Astrocyte of the hippocampus (primary cell): ENCODE data around the gene CLSTN3.
"Not testable (repeated sequence)": the region's sequence is repeated elsewhere in the genome, so short reads cannot be mapped to it uniquely, and the experiment has no call there.

ENCODE experiments used
- DNase-seq: peaks from one replicate; pipeline ENCODE4 v3.0.0; 2011; ENCODE audit warnings: low read depth, low spot score

The CLSTN3 gene

GRCh38 chr12:7103837-7104584, 26.2 kb upstream of the CLSTN3 start:
- no peak for DNase-seq

DNA sequence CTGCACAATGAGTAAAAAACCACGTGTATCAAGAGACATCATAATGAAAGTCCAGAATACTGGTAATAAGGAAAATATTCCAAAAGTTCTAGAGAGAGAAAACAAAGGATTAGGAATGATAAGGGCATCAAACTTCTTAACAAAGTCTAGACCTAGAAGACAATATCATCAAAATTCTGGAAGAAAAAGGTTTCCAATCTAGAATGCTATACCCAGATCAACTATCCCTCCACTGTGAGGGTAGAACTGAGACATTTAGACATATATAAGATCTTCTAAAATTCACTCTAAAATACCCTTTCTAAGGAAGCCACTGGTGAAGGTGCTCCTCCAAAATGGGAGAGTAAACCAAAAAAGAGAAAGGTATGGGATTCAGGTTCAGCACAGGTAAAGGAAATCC, 24.1 kb upstream of the CLSTN3 start:
- DNase-seq = no peak

- DNase-seq = not testable (repeated sequence)
These were observed 23.0 kb upstream of the CLSTN3 start for GRCh38 chr12:7107181-7107580.

- no peak for DNase-seq
These were observed 22.6 kb upstream of the CLSTN3 start for GRCh38 chr12:7107636-7108002.

DNA sequence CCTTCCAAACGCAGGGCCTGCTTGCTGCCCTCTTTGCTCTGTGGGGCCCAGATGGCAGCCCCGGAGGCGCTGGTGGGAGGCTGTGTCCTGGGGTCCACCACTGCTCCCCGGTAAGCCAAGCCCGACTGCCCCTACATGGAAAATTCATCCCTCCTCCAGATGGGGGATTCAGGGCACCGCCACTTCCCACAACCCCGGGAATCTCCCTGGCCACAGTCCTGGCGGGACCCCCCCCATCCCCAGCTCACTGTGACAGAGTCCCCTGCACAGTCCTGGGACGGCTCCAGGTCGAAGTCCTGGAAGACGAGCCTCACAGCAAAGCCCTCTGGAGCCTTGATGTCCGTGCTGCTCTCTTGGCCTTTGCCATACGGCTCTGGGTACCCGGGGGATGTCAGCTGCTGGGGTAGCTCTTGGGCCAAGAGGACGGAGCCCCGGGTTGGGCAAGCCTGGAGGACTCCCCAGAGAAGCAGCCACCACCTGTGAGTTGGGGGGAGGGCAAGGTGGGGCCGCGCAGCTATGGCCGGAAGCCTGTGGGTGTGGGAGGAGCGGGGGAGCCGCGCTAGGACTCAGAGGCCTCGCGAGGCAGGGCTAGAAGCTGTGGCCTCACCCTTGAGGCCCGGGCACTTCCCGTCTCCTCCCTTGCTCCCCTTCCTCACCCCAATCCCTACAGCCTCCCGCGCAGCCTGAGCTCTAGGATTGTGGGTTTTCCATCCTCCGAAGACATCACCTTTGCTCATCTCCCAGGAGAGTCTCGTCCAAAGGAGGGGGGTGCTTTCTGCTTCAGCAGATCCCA, 22.0 kb upstream of the CLSTN3 start:
- DNase-seq = peak; percentile 86

DNA sequence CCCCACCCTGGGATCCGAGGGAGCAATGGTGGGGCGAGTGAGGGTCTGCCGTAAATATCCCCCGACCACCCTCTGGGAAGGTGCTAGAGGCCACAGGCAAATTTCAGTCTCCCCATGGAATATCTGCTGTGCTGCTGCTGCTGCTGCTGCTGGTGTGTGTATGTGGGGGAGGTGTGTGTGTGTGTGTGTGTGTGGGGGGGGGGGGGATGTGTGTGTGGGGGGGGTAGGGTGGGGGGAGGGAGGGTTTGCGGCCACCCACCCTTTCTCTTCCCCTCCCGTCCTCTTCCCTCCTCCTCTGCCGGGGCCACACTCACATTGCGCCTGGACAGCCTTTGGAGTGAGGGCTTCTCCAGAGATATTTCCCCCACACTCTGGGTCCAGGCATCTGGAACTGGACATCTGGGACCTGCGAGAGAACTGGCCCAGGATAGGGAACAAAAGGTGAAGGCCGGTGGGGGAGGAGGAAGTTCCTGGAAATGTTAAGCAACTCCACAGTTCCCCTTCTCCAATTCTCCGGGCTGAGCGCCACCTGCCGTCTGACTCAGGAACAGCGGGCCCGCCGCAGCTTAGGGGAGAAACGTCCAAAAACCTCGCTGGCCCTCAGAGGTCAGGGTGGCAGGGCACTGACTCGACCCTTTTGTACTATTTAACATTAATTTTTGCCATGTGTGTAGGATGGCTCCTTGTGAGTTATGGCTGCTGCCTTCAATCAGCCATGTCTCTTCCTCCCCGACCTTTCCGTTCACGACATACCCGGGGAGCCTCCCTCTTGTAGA, 21.2 kb upstream of the CLSTN3 start, which contains the start of gene C1RL:
Gene C1RL (minus strand): TSS at position 419 of the 776 bp plus-strand sequence. CDS start 34 bp downstream, at position 385.
- peak; percentile 90 for DNase-seq

DNA sequence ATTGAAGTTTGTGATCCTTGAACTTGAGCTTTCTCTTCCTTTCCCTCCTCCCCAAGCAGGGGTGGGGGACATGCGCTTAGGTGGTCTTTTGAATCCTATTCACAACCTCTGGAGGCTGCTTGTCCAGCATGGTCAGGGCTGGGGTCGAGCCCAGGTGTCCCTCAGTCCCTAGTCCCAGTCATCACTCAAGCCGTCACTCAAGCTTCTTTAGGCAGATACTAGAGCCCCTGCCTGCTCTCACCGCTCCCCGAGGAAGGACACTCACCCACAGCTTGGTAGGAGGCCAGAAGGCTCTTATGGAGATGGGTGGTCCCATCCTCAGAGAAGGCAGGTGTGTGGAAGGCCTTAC, 20.6 kb upstream of the CLSTN3 start:
- no peak for DNase-seq

DNA sequence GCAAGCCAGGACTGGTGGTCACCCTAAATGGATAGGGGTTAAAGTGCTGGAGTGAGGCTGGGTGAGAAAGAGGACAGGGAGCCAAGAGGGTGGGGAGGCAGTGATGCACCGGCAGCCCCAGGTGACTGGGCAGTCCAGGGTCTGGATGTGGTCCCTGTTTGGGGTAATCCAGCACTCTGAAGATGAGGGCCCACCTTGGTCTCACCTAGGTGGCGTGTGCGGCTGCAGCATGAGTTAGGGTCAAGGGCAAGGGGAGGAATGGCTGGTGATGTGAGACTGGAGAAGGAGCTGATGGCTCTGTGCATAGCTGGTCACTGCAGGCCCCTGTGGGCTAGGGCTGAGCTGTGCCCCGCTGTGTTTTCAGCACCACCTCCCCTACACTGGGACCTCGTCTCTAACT, 19.5 kb upstream of the CLSTN3 start:
- no peak for DNase-seq

DNA sequence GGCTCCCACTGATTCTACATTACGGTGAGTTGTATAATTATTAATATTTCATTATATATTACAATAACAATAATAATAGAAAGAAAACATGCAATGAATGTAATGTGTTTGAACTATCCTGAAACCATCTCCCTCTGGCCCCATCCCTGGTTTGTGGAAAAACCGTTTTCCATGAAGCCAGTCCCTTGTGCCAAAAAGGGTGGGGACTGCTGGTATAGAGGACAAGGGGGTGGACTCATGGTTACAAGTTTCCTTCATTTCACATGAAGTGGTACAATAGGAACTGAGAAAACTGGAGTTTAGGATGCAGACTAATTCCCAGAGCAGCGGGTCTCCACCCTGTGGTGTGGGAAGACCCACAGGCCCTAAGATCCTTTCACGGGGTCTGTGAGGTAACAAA, 18.1 kb upstream of the CLSTN3 start:
- no peak for DNase-seq

- DNase-seq = peak; percentile 57
These were observed 16.7 kb upstream of the CLSTN3 start for GRCh38 chr12:7113389-7113871.

DNA sequence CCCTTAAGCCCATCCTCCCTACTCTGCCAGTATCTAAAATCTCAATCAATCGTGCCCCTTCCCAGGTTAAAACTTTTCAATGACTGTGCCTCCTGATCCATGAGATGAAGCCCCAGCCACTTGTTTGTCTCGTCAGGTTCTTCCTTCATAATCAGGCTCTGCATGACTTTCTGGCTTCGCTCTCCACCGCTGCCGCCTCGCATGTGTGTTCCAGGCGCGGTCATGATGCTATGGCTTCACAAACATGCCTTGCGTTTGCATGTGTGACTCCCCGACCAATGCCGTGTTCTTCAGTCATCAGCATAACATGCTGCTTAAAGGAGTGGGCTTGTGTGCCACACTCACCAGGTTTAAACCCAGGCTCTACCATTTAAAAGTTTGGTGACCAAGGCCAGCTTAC, 16.2 kb upstream of the CLSTN3 start:
- no peak for DNase-seq

GRCh38 chr12:7114851-7115250, 15.3 kb upstream of the CLSTN3 start:
- no peak for DNase-seq

- no peak for DNase-seq
These were observed 14.0 kb upstream of the CLSTN3 start for GRCh38 chr12:7116196-7116595.

DNA sequence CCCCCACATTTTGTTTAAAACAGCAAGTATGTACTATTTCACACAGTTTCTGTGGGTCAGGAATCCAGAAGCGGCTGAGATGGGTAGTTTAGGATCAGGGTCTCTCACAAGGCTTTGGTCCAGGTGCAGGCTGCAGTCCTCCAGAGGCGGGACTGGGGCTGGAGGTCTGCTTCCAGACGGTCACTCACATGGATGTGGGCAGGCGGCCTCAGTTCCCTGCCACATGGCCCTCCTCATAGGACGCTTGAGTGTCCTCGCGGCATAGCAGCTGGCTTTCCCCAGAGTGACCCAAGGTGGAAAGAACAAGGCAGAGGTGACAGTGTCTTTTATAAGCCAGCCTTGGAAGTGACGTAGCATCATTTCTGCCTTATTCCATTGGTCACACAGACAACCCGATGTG, 13.3 kb upstream of the CLSTN3 start:
- DNase-seq = no peak

DNA sequence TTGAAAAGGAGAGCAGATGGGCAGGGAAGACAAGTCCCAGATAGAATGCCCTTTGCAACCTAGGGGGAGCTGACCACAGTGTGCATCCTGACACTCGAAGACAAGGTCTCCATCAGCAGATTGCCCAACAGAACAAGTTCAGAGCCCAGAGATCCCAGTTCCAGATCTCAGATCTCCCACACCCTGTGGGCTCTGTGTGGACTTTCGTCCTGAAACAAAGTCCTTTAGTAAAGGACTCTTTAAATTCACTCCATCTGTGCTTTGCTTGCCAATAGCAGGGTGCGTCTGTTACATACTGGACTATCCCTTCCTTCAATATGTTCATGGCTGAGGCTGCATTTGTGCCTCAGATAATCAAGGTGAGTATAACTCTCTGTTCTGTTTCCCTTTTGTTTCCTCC, 12.5 kb upstream of the CLSTN3 start:
- no peak for DNase-seq

DNA sequence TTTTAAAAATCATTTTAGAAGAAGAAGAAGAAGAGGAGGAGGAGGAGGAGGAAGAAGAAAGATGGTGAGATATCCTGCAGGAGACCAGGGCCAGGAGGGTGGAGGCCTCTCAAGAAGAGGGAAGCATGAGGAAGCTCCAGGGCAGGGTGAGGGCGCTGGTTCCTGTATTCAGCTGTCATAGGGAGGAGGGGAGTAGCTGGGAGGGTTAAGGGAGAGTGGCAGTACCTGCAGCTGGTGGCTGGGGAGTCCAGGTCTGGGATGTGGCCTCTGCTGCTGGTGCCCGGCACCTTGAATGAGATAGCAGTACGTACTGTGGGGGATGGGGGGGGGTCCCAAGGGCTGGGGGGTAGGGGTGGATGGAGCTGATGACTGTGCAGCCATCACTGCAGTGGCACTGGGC, 11.3 kb upstream of the CLSTN3 start:
- DNase-seq = no peak

GRCh38 chr12:7120166-7120565, 10.0 kb upstream of the CLSTN3 start:
- no peak for DNase-seq

DNA sequence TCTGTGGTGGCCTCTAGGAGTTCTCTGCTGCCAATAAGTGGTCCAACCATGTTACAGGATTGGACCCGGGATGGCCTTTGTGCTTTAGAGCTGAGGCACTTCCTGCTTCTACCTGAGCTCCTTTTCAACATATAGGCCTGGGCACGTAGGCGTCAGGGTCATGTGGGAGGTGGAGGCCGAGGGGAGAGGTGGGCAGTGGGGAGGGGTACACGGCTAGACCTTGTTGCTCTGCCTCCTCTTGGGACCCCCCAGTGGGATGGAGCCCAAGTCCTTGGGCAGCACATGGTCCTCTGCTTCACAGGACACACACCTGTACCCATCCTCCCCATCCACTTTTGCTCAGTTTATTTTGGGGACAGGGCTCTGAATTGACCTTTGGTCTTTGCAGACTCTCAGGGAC, 8.8 kb upstream of the CLSTN3 start:
- no peak for DNase-seq

DNA sequence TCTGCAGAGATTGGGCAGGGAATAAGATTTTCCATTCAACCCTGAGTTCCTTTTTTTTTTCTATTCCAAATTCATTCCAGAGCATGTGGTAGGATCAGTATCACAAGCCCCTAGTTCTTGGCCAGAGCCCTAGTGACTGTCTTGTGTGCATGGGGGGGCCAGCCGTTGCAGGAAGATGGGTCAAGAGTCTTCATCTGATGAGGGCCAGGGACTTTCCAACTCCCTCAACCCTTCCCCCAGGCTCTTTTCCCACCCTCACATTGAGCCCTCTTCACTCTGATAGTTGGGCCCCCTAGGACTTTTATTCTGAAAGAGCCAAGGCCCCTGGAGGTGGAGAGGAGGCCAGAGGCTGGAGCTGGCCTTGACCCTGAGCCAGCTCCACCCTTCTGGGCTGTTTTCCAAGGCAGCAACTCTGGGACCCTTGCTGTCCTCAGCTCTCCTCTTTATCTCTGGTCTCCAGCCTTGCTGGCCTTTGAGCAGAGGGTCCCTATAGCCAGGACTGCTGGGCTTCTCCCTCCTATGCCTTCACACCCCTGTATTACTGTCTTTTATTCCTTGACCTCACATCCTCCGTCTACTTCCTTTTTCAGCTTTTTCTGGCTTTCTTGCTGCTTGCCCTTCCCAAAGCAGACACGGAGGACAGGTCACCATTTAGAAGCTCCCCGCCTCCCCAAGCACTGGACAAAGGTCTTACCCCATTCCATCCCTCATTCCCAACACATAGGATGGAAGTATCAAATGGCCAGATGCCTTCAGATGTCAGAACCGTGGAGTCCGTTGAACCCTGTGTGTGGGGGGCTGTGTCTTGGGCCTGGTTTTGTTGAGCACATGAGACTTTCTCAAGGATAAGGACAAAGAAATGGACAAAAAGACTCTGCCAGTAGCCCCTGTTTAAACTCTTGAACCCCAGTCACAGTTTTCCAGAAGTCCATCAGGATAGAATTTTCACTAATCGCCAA, 7.1 kb upstream of the CLSTN3 start:
- DNase-seq = no peak

DNA sequence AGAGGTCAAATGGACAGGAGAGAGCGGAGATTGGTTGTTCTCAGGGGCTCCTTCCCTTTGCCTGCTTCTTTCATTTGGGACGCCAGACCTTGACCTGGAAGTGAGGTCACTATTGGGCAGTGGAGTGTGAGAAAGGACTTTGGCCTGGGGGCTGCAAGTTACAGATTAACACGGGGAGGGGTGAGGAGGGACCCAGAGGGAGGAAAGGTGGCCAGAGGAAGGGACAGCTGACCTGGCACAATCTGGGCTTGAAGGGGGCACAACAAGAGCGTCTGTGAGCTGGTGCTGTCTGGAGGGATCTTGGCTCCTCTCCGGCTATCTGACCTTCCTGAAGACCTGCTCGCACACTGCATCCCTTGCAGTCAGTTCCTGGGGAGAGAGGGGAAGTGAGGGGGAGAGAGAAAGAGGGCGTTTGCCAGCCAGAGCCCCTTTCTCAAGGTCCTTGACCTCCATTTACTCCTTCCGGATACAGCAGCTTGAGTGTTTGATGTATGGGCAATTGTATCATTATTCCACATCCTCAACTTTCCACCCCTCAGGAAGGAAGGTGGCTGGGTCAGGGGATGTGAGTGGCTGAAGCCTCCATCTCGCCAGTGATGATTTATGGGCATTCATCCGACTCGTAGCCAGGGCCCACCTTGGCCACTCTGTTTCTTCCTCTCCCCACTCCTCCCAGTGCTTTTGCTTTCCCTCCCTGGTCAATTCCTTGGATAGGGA, 6.2 kb upstream of the CLSTN3 start:
- DNase-seq = no peak
